Mucosa of stomach (tissue), 1 donor: ENCODE data around the gene SLC12A4.
"Not testable (repeated sequence)": the region's sequence is repeated elsewhere in the genome, so short reads cannot be mapped to it uniquely, and the experiment has no call there.

ENCODE experiments used
- H3K27me3 ChIP-seq: one replicate; pipeline ENCODE4 v1.7.0; 2013; ENCODE audit warnings: mild to moderate bottlenecking, low read length; ENCODE audit not compliant: control insufficient read depth, insufficient read depth
- H3K36me3 ChIP-seq: one replicate; pipeline ENCODE4 v1.7.0; 2013; ENCODE audit warnings: low read length; ENCODE audit not compliant: control insufficient read depth, insufficient read depth
- H3K4me1 ChIP-seq: one replicate; pipeline ENCODE4 v1.7.0; 2013; ENCODE audit warnings: mild to moderate bottlenecking, low read length; ENCODE audit not compliant: control insufficient read depth, insufficient read depth
- H3K4me3 ChIP-seq: one replicate; pipeline ENCODE4 v1.7.0; 2013; ENCODE audit warnings: low read length
- H3K9ac ChIP-seq: one replicate; pipeline ENCODE4 v1.7.0; 2013; ENCODE audit warnings: mild to moderate bottlenecking, low read length, moderate library complexity
- H3K9me3 ChIP-seq: one replicate; pipeline ENCODE4 v1.7.0; 2013; ENCODE audit warnings: mild to moderate bottlenecking, low read length, moderate library complexity; ENCODE audit not compliant: control insufficient read depth
- donor health status: Pancreatic carcinoma.

Gene SLC12A4

GRCh38 chr16:67968400-67969253 is at the start of gene SLC12A4:
Gene SLC12A4, minus strand, starts transcription at chr16:67968637. Its CDS starts 84 bp downstream, at chr16:67968553.
- no peaks in the 10 kb centered on the region for H3K36me3 ChIP-seq
- H3K4me3 ChIP-seq = peak within 1 kb of the TSS; percentile 63
- H3K27me3 ChIP-seq = peaks cover 8% of the 10 kb centered on the region
- peaks cover 20% of the 10 kb centered on the region for H3K4me1 ChIP-seq
- peak within 1 kb of the TSS; percentile 84 for H3K9ac ChIP-seq
- no peaks in the 10 kb centered on the region for H3K9me3 ChIP-seq

GRCh38 chr16:68015681-68016080 is 47.2 kb upstream of the SLC12A4 start, which contains the start of gene DPEP2NB:
Gene DPEP2NB, minus strand, starts transcription at chr16:68015911. Its CDS starts 141 bp downstream, at chr16:68015770.
- Histone ChIP-seq H3K4me1 (no peaks in the 10 kb centered on the region), H3K9me3 (no peaks in the 10 kb centered on the region), H3K27me3 (no peaks in the 10 kb centered on the region), H3K9ac (no peak within 1 kb of the TSS), H3K4me3 (no peak within 1 kb of the TSS), H3K36me3 (no peaks in the 10 kb centered on the region)

GRCh38 chr16:68013440-68013839 is 45.0 kb upstream of the SLC12A4 start:
- H3K4me3 ChIP-seq = no peak overlapping the region
- H3K9ac ChIP-seq = no peak overlapping the region
- no peaks in the 10 kb centered on the region for H3K36me3 ChIP-seq
- no peaks in the 10 kb centered on the region for H3K27me3 ChIP-seq
- H3K4me1 ChIP-seq = no peaks in the 10 kb centered on the region
- H3K9me3 ChIP-seq = no peaks in the 10 kb centered on the region

- not testable (repeated sequence) for H3K4me3 ChIP-seq, H3K9ac ChIP-seq, H3K36me3 ChIP-seq, H3K4me1 ChIP-seq, H3K27me3 ChIP-seq, H3K9me3 ChIP-seq
Observed at GRCh38 chr16:68009872-68010271, 41.4 kb upstream of the SLC12A4 start.

- Histone ChIP-seq H3K4me1 (no peaks in the 10 kb centered on the region), H3K4me3 (no peak overlapping the region), H3K36me3 (no peaks in the 10 kb centered on the region), H3K9ac (no peak overlapping the region), H3K9me3 (no peaks in the 10 kb centered on the region), H3K27me3 (no peaks in the 10 kb centered on the region)
Observed at GRCh38 chr16:68009157-68009735, 40.8 kb upstream of the SLC12A4 start.

- H3K36me3 ChIP-seq = no peaks in the 10 kb centered on the region
- H3K4me1 ChIP-seq = no peaks in the 10 kb centered on the region
- peaks cover 2% of the 10 kb centered on the region for H3K27me3 ChIP-seq
- no peaks in the 10 kb centered on the region for H3K9me3 ChIP-seq
- H3K9ac ChIP-seq = no peak overlapping the region
- H3K4me3 ChIP-seq = no peak overlapping the region
Observed at GRCh38 chr16:68005786-68006286, 37.4 kb upstream of the SLC12A4 start.

- Histone ChIP-seq H3K36me3 (no peaks in the 10 kb centered on the region), H3K9me3 (no peaks in the 10 kb centered on the region), H3K9ac (no peak overlapping the region), H3K4me1 (no peaks in the 10 kb centered on the region), H3K4me3 (no peak overlapping the region), H3K27me3 (peaks cover 2% of the 10 kb centered on the region)
Observed at GRCh38 chr16:68005211-68005610, 36.8 kb upstream of the SLC12A4 start.

GRCh38 chr16:68003031-68003430 is 34.6 kb upstream of the SLC12A4 start:
- H3K9ac ChIP-seq = no peak overlapping the region
- no peaks in the 10 kb centered on the region for H3K4me1 ChIP-seq
- no peaks in the 10 kb centered on the region for H3K36me3 ChIP-seq
- no peaks in the 10 kb centered on the region for H3K9me3 ChIP-seq
- H3K4me3 ChIP-seq = no peak overlapping the region
- peaks cover 2% of the 10 kb centered on the region for H3K27me3 ChIP-seq

GRCh38 chr16:68000450-68000849 is 32.0 kb upstream of the SLC12A4 start:
- no peak overlapping the region for H3K4me3 ChIP-seq
- no peaks in the 10 kb centered on the region for H3K4me1 ChIP-seq
- H3K27me3 ChIP-seq = peaks cover 2% of the 10 kb centered on the region
- H3K9ac ChIP-seq = no peak overlapping the region
- H3K9me3 ChIP-seq = no peaks in the 10 kb centered on the region
- H3K36me3 ChIP-seq = no peaks in the 10 kb centered on the region

- no peaks in the 10 kb centered on the region for H3K4me1 ChIP-seq
- H3K9ac ChIP-seq = no peak overlapping the region
- H3K36me3 ChIP-seq = no peaks in the 10 kb centered on the region
- H3K9me3 ChIP-seq = no peaks in the 10 kb centered on the region
- H3K4me3 ChIP-seq = no peak overlapping the region
- H3K27me3 ChIP-seq = peaks cover 2% of the 10 kb centered on the region
Observed at GRCh38 chr16:67999985-68000384, 31.5 kb upstream of the SLC12A4 start.

- not testable (repeated sequence) for H3K4me1 ChIP-seq, H3K36me3 ChIP-seq, H3K9ac ChIP-seq, H3K4me3 ChIP-seq, H3K27me3 ChIP-seq, H3K9me3 ChIP-seq
Observed at GRCh38 chr16:67998779-67999688, 30.6 kb upstream of the SLC12A4 start, which contains the start of gene DPEP2. Gene DPEP2, minus strand, starts transcription at chr16:67999484. Its CDS starts 6,272 bp downstream, at chr16:67993212.
